ENCODE data around the gene BABAM2.

DNA sequence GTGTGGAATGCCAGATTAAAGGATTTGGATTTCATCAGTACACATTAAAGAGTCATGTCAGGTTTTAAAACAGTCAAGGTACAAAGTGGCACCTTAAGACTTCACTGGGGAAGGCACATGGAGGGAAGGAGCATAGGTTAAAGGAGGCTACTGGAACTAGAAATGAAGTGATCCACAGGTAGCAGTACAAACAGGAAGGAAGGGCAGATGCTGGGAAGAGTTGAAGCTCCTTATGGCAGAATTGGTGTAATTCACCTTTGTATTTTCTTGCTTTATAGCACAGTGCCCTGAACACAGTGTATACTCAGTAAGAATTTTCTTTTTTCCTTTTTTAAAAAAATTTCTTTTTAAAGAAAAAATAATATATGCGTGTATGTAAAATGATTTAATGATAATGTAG lies 177.1 kb downstream of the BABAM2 start:
- TF ChIP-seq, protein P1, sequence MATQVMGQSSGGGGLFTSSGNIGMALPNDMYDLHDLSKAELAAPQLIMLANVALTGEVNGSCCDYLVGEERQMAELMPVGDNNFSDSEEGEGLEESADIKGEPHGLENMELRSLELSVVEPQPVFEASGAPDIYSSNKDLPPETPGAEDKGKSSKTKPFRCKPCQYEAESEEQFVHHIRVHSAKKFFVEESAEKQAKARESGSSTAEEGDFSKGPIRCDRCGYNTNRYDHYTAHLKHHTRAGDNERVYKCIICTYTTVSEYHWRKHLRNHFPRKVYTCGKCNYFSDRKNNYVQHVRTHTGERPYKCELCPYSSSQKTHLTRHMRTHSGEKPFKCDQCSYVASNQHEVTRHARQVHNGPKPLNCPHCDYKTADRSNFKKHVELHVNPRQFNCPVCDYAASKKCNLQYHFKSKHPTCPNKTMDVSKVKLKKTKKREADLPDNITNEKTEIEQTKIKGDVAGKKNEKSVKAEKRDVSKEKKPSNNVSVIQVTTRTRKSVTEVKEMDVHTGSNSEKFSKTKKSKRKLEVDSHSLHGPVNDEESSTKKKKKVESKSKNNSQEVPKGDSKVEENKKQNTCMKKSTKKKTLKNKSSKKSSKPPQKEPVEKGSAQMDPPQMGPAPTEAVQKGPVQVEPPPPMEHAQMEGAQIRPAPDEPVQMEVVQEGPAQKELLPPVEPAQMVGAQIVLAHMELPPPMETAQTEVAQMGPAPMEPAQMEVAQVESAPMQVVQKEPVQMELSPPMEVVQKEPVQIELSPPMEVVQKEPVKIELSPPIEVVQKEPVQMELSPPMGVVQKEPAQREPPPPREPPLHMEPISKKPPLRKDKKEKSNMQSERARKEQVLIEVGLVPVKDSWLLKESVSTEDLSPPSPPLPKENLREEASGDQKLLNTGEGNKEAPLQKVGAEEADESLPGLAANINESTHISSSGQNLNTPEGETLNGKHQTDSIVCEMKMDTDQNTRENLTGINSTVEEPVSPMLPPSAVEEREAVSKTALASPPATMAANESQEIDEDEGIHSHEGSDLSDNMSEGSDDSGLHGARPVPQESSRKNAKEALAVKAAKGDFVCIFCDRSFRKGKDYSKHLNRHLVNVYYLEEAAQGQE (tag by site-specific recombination; IDR thresholded peaks at IDR 0.05): no peak
- TF ChIP-seq, protein P2, sequence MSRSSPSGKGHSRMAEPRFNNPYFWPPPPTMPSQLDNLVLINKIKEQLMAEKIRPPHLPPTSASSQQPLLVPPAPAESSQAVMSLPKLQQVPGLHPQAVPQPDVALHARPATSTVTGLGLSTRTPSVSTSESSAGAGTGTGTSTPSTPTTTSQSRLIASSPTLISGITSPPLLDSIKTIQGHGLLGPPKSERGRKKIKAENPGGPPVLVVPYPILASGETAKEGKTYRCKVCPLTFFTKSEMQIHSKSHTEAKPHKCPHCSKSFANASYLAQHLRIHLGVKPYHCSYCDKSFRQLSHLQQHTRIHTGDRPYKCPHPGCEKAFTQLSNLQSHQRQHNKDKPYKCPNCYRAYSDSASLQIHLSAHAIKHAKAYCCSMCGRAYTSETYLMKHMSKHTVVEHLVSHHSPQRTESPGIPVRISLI (tag by site-specific recombination; IDR thresholded peaks at IDR 0.05): no peak
- TF ChIP-seq ZNF10 (tag by site-specific recombination; IDR thresholded peaks at IDR 0.05) (no peak), ZNF274 (IDR thresholded peaks at IDR 0.05; ENCODE audit: low read length) (no peak), ZNF274 (tag by site-specific recombination; IDR thresholded peaks at IDR 0.05; ENCODE audit: borderline replicate concordance) (no peak), ZNF785 (tag by site-specific recombination; IDR thresholded peaks at IDR 0.05) (no peak), ZNF239 (tag by site-specific recombination; IDR thresholded peaks at IDR 0.05) (no peak)
- TF ChIP-seq, protein P3, sequence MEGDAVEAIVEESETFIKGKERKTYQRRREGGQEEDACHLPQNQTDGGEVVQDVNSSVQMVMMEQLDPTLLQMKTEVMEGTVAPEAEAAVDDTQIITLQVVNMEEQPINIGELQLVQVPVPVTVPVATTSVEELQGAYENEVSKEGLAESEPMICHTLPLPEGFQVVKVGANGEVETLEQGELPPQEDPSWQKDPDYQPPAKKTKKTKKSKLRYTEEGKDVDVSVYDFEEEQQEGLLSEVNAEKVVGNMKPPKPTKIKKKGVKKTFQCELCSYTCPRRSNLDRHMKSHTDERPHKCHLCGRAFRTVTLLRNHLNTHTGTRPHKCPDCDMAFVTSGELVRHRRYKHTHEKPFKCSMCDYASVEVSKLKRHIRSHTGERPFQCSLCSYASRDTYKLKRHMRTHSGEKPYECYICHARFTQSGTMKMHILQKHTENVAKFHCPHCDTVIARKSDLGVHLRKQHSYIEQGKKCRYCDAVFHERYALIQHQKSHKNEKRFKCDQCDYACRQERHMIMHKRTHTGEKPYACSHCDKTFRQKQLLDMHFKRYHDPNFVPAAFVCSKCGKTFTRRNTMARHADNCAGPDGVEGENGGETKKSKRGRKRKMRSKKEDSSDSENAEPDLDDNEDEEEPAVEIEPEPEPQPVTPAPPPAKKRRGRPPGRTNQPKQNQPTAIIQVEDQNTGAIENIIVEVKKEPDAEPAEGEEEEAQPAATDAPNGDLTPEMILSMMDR (tag by site-specific recombination; IDR thresholded peaks at IDR 0.05): no peak
- TF ChIP-seq, protein P4, sequence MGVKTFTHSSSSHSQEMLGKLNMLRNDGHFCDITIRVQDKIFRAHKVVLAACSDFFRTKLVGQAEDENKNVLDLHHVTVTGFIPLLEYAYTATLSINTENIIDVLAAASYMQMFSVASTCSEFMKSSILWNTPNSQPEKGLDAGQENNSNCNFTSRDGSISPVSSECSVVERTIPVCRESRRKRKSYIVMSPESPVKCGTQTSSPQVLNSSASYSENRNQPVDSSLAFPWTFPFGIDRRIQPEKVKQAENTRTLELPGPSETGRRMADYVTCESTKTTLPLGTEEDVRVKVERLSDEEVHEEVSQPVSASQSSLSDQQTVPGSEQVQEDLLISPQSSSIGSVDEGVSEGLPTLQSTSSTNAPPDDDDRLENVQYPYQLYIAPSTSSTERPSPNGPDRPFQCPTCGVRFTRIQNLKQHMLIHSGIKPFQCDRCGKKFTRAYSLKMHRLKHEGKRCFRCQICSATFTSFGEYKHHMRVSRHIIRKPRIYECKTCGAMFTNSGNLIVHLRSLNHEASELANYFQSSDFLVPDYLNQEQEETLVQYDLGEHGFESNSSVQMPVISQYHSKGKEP (tag by site-specific recombination; IDR thresholded peaks at IDR 0.05): no peak
- TF ChIP-seq, protein P5, sequence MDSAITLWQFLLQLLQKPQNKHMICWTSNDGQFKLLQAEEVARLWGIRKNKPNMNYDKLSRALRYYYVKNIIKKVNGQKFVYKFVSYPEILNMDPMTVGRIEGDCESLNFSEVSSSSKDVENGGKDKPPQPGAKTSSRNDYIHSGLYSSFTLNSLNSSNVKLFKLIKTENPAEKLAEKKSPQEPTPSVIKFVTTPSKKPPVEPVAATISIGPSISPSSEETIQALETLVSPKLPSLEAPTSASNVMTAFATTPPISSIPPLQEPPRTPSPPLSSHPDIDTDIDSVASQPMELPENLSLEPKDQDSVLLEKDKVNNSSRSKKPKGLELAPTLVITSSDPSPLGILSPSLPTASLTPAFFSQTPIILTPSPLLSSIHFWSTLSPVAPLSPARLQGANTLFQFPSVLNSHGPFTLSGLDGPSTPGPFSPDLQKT (IDR thresholded peaks at IDR 0.05; ENCODE audit: borderline replicate concordance, low read depth, low read length): no peak
